Smooth muscle cell (in vitro differentiated cells): ENCODE data around the gene MOK. TPM values are rescaled to one million over a fixed set of nuclear protein-coding genes. Genes with fewer than 3 reads are reported as not detected.

Experiments
- DNase-seq: peaks from one replicate; lab custom pipeline; 2025; ENCODE audit not compliant: unreplicated experiment; lab: John Stamatoyannopoulos, UW
- H2AFZ ChIP-seq: fragments of 200-600 bp; sonication (generic); 2 replicates; pipeline ENCODE4 v1.6.0; 2016; ENCODE audit warnings: antibody characterized with exemption, low read depth, mild to moderate bottlenecking
- H3F3A ChIP-seq: fragments of 200-600 bp; sonication (generic); 2 replicates; pipeline ENCODE4 v1.6.0; 2017; ENCODE audit warnings: antibody characterized with exemption, low read depth
- H3K27ac ChIP-seq: fragments of 200-600 bp; sonication (generic); 2 replicates; pipeline ENCODE4 v1.5.1; 2016; ENCODE audit warnings: low read depth, mild to moderate bottlenecking
- H3K27me3 ChIP-seq: fragments of 200-600 bp; sonication (generic); 2 replicates; pipeline ENCODE4 v1.6.1; 2016; ENCODE audit warnings: low read depth, mild to moderate bottlenecking
- H3K36me3 ChIP-seq: fragments of 200-600 bp; sonication (generic); 2 replicates; pipeline ENCODE4 v1.5.1; 2016; ENCODE audit warnings: low read depth
- H3K4me1 ChIP-seq: fragments of 200-600 bp; sonication (generic); 2 replicates; pipeline ENCODE4 v1.5.1; 2016; ENCODE audit warnings: low read depth
- H3K4me2 ChIP-seq: fragments of 200-600 bp; sonication (generic); 2 replicates; pipeline ENCODE4 v1.6.0; 2016; ENCODE audit warnings: mild to moderate bottlenecking
- H3K4me3 ChIP-seq: fragments of 200-600 bp; sonication (generic); 2 replicates; pipeline ENCODE4 v1.5.1; 2016; ENCODE audit warnings: mild to moderate bottlenecking
- H3K79me2 ChIP-seq: fragments of 200-600 bp; sonication (generic); 2 replicates; pipeline ENCODE4 v1.6.0; 2016; ENCODE audit warnings: low read depth, mild to moderate bottlenecking
- H3K9ac ChIP-seq: fragments of 200-600 bp; sonication (generic); 2 replicates; pipeline ENCODE4 v1.6.0; 2016; ENCODE audit warnings: low read depth
- H3K9me3 ChIP-seq: fragments of 200-600 bp; sonication (generic); replicated peaks from 2 replicates; pipeline ENCODE4 v1.5.1; 2016; ENCODE audit warnings: low read depth
- H4K20me1 ChIP-seq: fragments of 200-600 bp; sonication (generic); 2 replicates; pipeline ENCODE4 v1.6.0; 2016; ENCODE audit warnings: low read depth
- CTCF ChIP-seq: fragments of 200-600 bp; sonication (generic); IDR thresholded peaks from 2 replicates; pipeline ENCODE4 v1.5.1; 2017; ENCODE audit warnings: borderline replicate concordance, mild to moderate bottlenecking, antibody characterized with exemption; ENCODE audit not compliant: insufficient read depth, poor library complexity, severe bottlenecking
- WGBS: methylation state at CpG from one replicate; pipeline ENCODE4 v1.1.7; 2016; ENCODE audit warnings: low lambda C conversion rate; 5-methylcytosine and 5-hydroxymethylcytosine counted together
- polyA plus RNA-seq: library from polyadenylated mRNA; unstranded; fragments of >200 nt; fragmentation: Nextera tagmentation; extraction: Ambion mirVana; gene quantifications from 2 replicates; pipeline ENCODE4 v1.2.1, GENCODE V29; 2016
- total RNA-seq: library from RNA; depleted of rRNA; stranded (reverse); fragments of >200 nt; gene quantifications from 2 replicates; pipeline ENCODE4 v1.2.3, GENCODE V29; 2014

The MOK gene
- total and polyA plus RNA-seq, 2 experiments from 2014 or later, result 4.7 to 6.4 TPM

- DNase-seq, result no peak
- H3F3A ChIP-seq, result peaks cover 7% of the 10 kb centered on the region
- peak overlapping the region; percentile 88 for H3K4me2 ChIP-seq
- H3K4me1 ChIP-seq, result peaks cover 16% of the 10 kb centered on the region
- H3K36me3 ChIP-seq, result no peaks in the 10 kb centered on the region
- peaks cover 4% of the 10 kb centered on the region for H3K79me2 ChIP-seq
- peak overlapping the region; percentile 88 for H3K4me3 ChIP-seq
- peak overlapping the region; percentile 73 for H2AFZ ChIP-seq
- 94% methylated on average over 17 of the region's 17 CpGs for WGBS
- no peaks in the 10 kb centered on the region for H4K20me1 ChIP-seq
- H3K9ac ChIP-seq, result peak overlapping the region; percentile 93
- H3K27me3 ChIP-seq, result no peaks in the 10 kb centered on the region
- no peak for TF ChIP-seq CTCF
- no peaks in the 10 kb centered on the region for H3K9me3 ChIP-seq
- H3K27ac ChIP-seq, result peak overlapping the region; percentile 54
Observed at GRCh38 chr14:102320671-102321455, 15.9 kb upstream of the MOK start.

GRCh38 chr14:102320033-102320660, 15.2 kb upstream of the MOK start:
- peak overlapping the region; percentile 88 for H3K4me3 ChIP-seq
- H2AFZ ChIP-seq, result peak overlapping the region; percentile 73
- H4K20me1 ChIP-seq, result no peaks in the 10 kb centered on the region
- H3K27me3 ChIP-seq, result no peaks in the 10 kb centered on the region
- no peaks in the 10 kb centered on the region for H3K9me3 ChIP-seq
- H3F3A ChIP-seq, result peaks cover 7% of the 10 kb centered on the region
- no peak for DNase-seq
- TF ChIP-seq CTCF, result no peak
- 14% methylated on average over 23 of the region's 30 CpGs for WGBS
- no peaks in the 10 kb centered on the region for H3K36me3 ChIP-seq
- H3K79me2 ChIP-seq, result peaks cover 4% of the 10 kb centered on the region
- peak overlapping the region; percentile 88 for H3K4me2 ChIP-seq
- H3K27ac ChIP-seq, result peak overlapping the region; percentile 54
- peaks cover 17% of the 10 kb centered on the region for H3K4me1 ChIP-seq
- peak overlapping the region; percentile 93 for H3K9ac ChIP-seq

- peak within 1 kb of the TSS; percentile 93 for H3K9ac ChIP-seq
- no peaks in the 10 kb centered on the region for H4K20me1 ChIP-seq
- H3K4me3 ChIP-seq, result peak within 1 kb of the TSS; percentile 88
- peak; percentile 48 for DNase-seq
- H3F3A ChIP-seq, result peaks cover 7% of the 10 kb centered on the region
- H3K79me2 ChIP-seq, result peaks cover 4% of the 10 kb centered on the region
- H3K27me3 ChIP-seq, result no peaks in the 10 kb centered on the region
- WGBS, result under 1% methylated on average over 69 of the region's 71 CpGs
- no peak for TF ChIP-seq CTCF
- H3K36me3 ChIP-seq, result no peaks in the 10 kb centered on the region
- peak within 1 kb of the TSS; percentile 99 for H2AFZ ChIP-seq
- peak within 1 kb of the TSS; percentile 88 for H3K4me2 ChIP-seq
- no peaks in the 10 kb centered on the region for H3K9me3 ChIP-seq
- peaks cover 17% of the 10 kb centered on the region for H3K4me1 ChIP-seq
- peak within 1 kb of the TSS; percentile 65 for H3K27ac ChIP-seq
Observed at GRCh38 chr14:102319351-102320032, 14.5 kb upstream of the MOK start, which contains the start of gene ZNF839. TSS of gene ZNF839 (plus strand) at chr14:102319746. CDS start at chr14:102319766, 20 bp downstream.
